Measurements from ENCODE around the gene IWS1. TPM values are rescaled to one million over a fixed set of nuclear protein-coding genes. Genes with fewer than 3 reads are reported as not detected.
"Not testable (repeated sequence)": the region's sequence is repeated elsewhere in the genome, so short reads cannot be mapped to it uniquely, and the experiment has no call there.

IWS1 gene
- total RNA-seq, 1 experiment from 2014 or later: 56.0 TPM

DNA sequence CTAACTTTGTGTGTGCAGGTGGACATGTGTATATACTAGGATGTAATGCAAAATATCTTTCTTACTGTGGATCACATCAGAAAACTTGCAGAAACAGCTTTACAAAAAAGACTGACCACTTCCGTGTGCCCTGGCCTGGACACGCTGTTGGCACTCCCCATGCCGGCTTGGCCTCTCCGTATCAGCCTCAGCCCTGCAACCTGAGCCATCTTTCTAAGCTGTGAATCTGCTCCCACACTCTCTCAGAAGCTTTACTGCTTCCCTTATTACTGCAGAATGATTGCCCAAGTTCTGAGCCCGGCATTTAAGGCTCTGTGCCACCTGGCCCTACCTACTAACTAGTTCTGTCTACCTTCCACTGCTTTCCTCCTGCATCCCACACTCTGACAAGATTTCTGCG, 47.0 kb upstream of the IWS1 start:
- no peak for DNase-seq
- ChIA-PET CTCF (no interaction called here), POLR2A (no interaction called here)
- intact Hi-C loops (cut with micrococcal nuclease; ENCODE audit: unreplicated experiment): no loop called here
- Mint-ChIP-seq H3K27ac (ENCODE audit: unreplicated experiment) (no peak overlapping the region), H3K36me3 (ENCODE audit: insufficient read depth, unreplicated experiment) (no peaks in the 10 kb centered on the region), H3K27me3 (ENCODE audit: insufficient read depth, unreplicated experiment) (peaks cover 3% of the 10 kb centered on the region), H3K4me3 (ENCODE audit: unreplicated experiment) (no peak overlapping the region), H3K9me3 (ENCODE audit: unreplicated experiment) (no peaks in the 10 kb centered on the region), H3K4me1 (ENCODE audit: low read depth, unreplicated experiment) (no peaks in the 10 kb centered on the region)
- H3K27me3 ChIP-seq (replicated peaks; ENCODE audit: control insufficient read depth, insufficient read depth, low read length): no peaks in the 10 kb centered on the region
- no peak overlapping the region for H3K4me3 ChIP-seq (ENCODE audit: low read depth, low read length)
- BruUV-seq (replicated peaks): no TSS peak
- no peaks in the 10 kb centered on the region for H3K4me1 ChIP-seq
- TF ChIP-seq, protein P1, sequence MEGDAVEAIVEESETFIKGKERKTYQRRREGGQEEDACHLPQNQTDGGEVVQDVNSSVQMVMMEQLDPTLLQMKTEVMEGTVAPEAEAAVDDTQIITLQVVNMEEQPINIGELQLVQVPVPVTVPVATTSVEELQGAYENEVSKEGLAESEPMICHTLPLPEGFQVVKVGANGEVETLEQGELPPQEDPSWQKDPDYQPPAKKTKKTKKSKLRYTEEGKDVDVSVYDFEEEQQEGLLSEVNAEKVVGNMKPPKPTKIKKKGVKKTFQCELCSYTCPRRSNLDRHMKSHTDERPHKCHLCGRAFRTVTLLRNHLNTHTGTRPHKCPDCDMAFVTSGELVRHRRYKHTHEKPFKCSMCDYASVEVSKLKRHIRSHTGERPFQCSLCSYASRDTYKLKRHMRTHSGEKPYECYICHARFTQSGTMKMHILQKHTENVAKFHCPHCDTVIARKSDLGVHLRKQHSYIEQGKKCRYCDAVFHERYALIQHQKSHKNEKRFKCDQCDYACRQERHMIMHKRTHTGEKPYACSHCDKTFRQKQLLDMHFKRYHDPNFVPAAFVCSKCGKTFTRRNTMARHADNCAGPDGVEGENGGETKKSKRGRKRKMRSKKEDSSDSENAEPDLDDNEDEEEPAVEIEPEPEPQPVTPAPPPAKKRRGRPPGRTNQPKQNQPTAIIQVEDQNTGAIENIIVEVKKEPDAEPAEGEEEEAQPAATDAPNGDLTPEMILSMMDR (IDR thresholded peaks at IDR 0.05; ENCODE audit: insufficient read depth in 1 of 2, low read depth in 1 of 2, low read length in 1 of 2, severe bottlenecking in 1 of 2, unreplicated experiment in 1 of 2): no peak
- H3K36me3 ChIP-seq (ENCODE audit: control insufficient read depth, insufficient read depth, low read length): no peaks in the 10 kb centered on the region
- H3K9me3 ChIP-seq: no peaks in the 10 kb centered on the region

DNA sequence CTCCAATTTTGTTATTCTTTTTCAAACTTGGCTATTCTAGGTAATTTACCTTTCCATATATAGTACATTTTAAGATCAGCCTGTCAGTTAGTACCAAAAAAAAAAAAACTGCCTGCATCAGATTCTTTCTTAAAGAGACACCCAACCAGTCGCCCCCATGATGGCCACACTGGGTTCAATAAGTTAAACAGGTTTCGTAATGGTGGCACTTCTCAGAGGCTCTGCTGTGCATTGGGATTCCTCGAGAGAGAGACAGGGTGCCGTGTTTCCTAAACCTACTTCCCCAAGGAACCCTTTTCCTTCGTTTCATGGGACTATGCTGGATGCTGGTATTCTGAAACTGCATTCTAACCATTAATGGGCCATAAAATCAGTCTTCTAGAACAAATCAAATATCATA, 46.6 kb upstream of the IWS1 start:
- Mint-ChIP-seq H3K27ac (ENCODE audit: unreplicated experiment) (no peak overlapping the region), H3K4me3 (ENCODE audit: unreplicated experiment) (no peak overlapping the region), H3K9me3 (ENCODE audit: unreplicated experiment) (no peaks in the 10 kb centered on the region), H3K4me1 (ENCODE audit: low read depth, unreplicated experiment) (no peaks in the 10 kb centered on the region), H3K27me3 (ENCODE audit: insufficient read depth, unreplicated experiment) (peaks cover 3% of the 10 kb centered on the region), H3K36me3 (ENCODE audit: insufficient read depth, unreplicated experiment) (no peaks in the 10 kb centered on the region)
- TF ChIP-seq, protein P1 (IDR thresholded peaks at IDR 0.05; ENCODE audit: insufficient read depth in 1 of 2, low read depth in 1 of 2, low read length in 1 of 2, severe bottlenecking in 1 of 2, unreplicated experiment in 1 of 2): no peak
- CTCF ChIA-PET: no interaction called here
- H3K4me1 ChIP-seq: no peaks in the 10 kb centered on the region
- H3K9me3 ChIP-seq: no peaks in the 10 kb centered on the region
- POLR2A ChIA-PET: no interaction called here
- intact Hi-C loops (cut with micrococcal nuclease; ENCODE audit: unreplicated experiment): no loop called here
- H3K27me3 ChIP-seq (replicated peaks; ENCODE audit: control insufficient read depth, insufficient read depth, low read length): no peaks in the 10 kb centered on the region
- H3K36me3 ChIP-seq (ENCODE audit: control insufficient read depth, insufficient read depth, low read length): no peaks in the 10 kb centered on the region
- H3K4me3 ChIP-seq (ENCODE audit: low read depth, low read length): no peak overlapping the region
- no TSS peak for BruUV-seq (replicated peaks)
- no peak for DNase-seq

DNA sequence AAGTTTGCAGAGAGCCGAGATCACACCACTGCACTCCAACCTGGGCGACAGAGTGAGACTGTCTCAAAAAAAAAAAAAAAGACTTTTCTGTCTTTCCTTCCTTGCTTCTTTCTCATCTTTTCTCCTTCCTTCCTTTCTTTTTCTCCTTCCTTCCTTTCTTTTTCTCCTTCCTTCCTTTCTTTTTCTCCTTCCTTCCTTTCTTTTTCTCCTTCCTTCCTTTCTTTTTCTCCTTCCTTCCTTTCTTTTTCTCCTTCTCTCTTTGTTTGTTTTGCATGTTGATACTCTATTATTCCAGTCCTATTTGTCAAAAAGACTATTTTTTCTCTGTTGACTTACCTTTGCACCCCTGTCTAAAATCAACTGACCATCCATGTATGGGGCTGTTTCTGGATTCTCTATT, 46.1 kb upstream of the IWS1 start:
- H3K27me3 Mint-ChIP-seq (ENCODE audit: insufficient read depth, unreplicated experiment); H3K27me3 ChIP-seq (replicated peaks; ENCODE audit: control insufficient read depth, insufficient read depth, low read length); H3K4me3 ChIP-seq (ENCODE audit: low read depth, low read length); H3K9me3 ChIP-seq; H3K36me3 Mint-ChIP-seq (ENCODE audit: insufficient read depth, unreplicated experiment); H3K9me3 Mint-ChIP-seq (ENCODE audit: unreplicated experiment); DNase-seq; H3K27ac Mint-ChIP-seq (ENCODE audit: unreplicated experiment); H3K4me3 Mint-ChIP-seq (ENCODE audit: unreplicated experiment); BruUV-seq (replicated peaks); POLR2A ChIA-PET; H3K4me1 Mint-ChIP-seq (ENCODE audit: low read depth, unreplicated experiment); intact Hi-C loops (cut with micrococcal nuclease; ENCODE audit: unreplicated experiment); CTCF ChIA-PET; H3K36me3 ChIP-seq (ENCODE audit: control insufficient read depth, insufficient read depth, low read length); H3K4me1 ChIP-seq: not testable (repeated sequence)

Measured in Caco-2 (cell line).